Measurements from ENCODE around the gene PXN. TPM values are rescaled to one million over a fixed set of nuclear protein-coding genes. Genes with fewer than 3 reads are reported as not detected.

Gene PXN
- total RNA-seq, 6 experiments from 2014 or later: 15.1 to 32.6 (median 24.1) TPM

DNA sequence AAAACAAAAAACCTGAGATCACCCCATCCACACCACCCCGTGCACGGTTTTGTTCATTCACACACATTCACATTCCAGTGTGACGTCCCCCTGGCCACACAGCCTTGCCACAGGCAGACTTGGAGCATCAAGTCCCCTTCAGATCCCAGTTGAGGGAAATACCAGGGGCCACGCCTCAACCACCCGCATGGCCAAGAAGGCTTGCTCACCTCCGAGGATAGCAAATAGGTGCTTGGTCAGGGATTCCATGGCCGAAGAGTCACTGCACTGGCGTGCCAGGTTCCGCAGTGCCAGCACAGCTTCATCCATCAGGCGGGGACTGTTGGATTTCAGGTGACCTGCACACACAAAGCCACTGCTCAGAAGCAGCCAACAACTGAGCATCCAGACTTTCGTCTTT is 90.0 kb downstream of the PXN start:
- WGBS (ENCODE audit: insufficient coverage, low coverage, low lambda C conversion rate, missing lambda C conversion rate): 96% methylated on average over 10 of the region's 11 CpGs
- intact Hi-C loops (cut with DNase I): no loop called here
- Histone ChIP-seq H3K4me1 (no peaks in the 10 kb centered on the region), H3K4me3 (no peak overlapping the region), H3K36me3 (peaks cover 0 to 95% (median 58%) of the 10 kb centered on the region in 4 donors), H3K27me3 (no peaks in the 10 kb centered on the region), H3K9me3 (no peaks in the 10 kb centered on the region), H3K27ac (no peak overlapping the region)
- TF ChIP-seq CTCF (IDR thresholded peaks at IDR 0.05): no peak
- no peak for TF ChIP-seq POLR2A (IDR thresholded peaks at IDR 0.05)
- no peak for ATAC-seq
- no peak for DNase-seq

- intact Hi-C loops (cut with DNase I): no loop called here
- Histone ChIP-seq H3K9me3 (no peaks in the 10 kb centered on the region), H3K27ac (no peak overlapping the region), H3K27me3 (no peaks in the 10 kb centered on the region), H3K36me3 (peaks cover 0 to 97% (median 59%) of the 10 kb centered on the region in 4 donors), H3K4me1 (no peaks in the 10 kb centered on the region), H3K4me3 (no peak overlapping the region)
- 90% methylated on average over 5 of the region's 5 CpGs for WGBS (ENCODE audit: insufficient coverage, low coverage, low lambda C conversion rate, missing lambda C conversion rate)
- TF ChIP-seq POLR2A (IDR thresholded peaks at IDR 0.05) (no peak), CTCF (IDR thresholded peaks at IDR 0.05) (no peak)
- DNase-seq: no peak
- ATAC-seq: no peak
Observed at GRCh38 chr12:120175062-120175461, 90.5 kb downstream of the PXN start.

- intact Hi-C loops (cut with DNase I): no loop called here
- WGBS (ENCODE audit: insufficient coverage, low coverage, low lambda C conversion rate, missing lambda C conversion rate): 93% methylated on average over 3 of the region's 3 CpGs
Observed at GRCh38 chr12:120172053-120172452, 93.5 kb downstream of the PXN start.

DNA sequence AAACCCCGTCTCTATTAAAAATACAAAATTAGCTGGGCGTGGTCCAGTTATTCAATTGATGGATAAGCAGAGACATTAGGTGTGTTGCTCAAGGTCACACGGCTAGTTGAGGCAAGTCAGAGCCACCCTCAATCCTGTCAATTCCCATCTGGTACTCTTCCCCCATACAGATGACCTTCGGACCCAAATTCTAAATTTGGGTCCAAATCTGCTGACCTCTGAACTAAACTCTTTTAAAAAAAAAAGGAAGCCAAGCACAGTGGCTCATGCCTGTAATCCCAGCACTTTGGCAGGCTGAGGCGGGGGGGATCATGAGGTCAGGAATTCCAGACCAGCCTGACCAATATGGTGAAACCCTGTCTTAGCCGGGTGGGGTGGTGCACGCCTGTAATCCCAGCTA is 94.9 kb downstream of the PXN start:
- Histone ChIP-seq H3K9me3 (no peaks in the 10 kb centered on the region), H3K36me3 (peaks cover 0 to 78% (median 45%) of the 10 kb centered on the region in 4 donors), H3K4me3 (no peak overlapping the region), H3K4me1 (no peaks in the 10 kb centered on the region), H3K27me3 (no peaks in the 10 kb centered on the region), H3K27ac (no peak overlapping the region)
- ATAC-seq: peak in 1 of 4 donors; percentile 38
- no peak for TF ChIP-seq POLR2A (IDR thresholded peaks at IDR 0.05)
- TF ChIP-seq CTCF (IDR thresholded peaks at IDR 0.05): no peak
- WGBS (ENCODE audit: insufficient coverage, low coverage, low lambda C conversion rate, missing lambda C conversion rate): 47% methylated on average over 3 of the region's 7 CpGs
- DNase-seq: no peak
- intact Hi-C loops (cut with DNase I): no loop called here

More at GRCh38 chr12:120172053-120172452, 93.5 kb downstream of the PXN start:
- ATAC-seq (no peak), DNase-seq (no peak)
- no peaks in the 10 kb centered on the region for H3K27me3 ChIP-seq
- no peaks in the 10 kb centered on the region for H3K9me3 ChIP-seq
- H3K36me3 ChIP-seq: peaks cover 0 to 90% (median 53%) of the 10 kb centered on the region in 4 donors
- H3K4me1 ChIP-seq: no peaks in the 10 kb centered on the region
- no peak overlapping the region for H3K4me3 ChIP-seq
- no peak overlapping the region for H3K27ac ChIP-seq
- TF ChIP-seq POLR2A (IDR thresholded peaks at IDR 0.05) (no peak), CTCF (IDR thresholded peaks at IDR 0.05) (no peak)

- Histone ChIP-seq H3K36me3 (peaks cover 0 to 76% (median 45%) of the 10 kb centered on the region in 4 donors), H3K27me3 (no peaks in the 10 kb centered on the region), H3K4me1 (no peaks in the 10 kb centered on the region), H3K27ac (no peak overlapping the region), H3K9me3 (no peaks in the 10 kb centered on the region), H3K4me3 (no peak overlapping the region)
- no peak for ATAC-seq
- 100% methylated on average over 2 of the region's 2 CpGs for WGBS (ENCODE audit: insufficient coverage, low coverage, low lambda C conversion rate, missing lambda C conversion rate)
- no peak for TF ChIP-seq POLR2A (IDR thresholded peaks at IDR 0.05)
- no peak for DNase-seq
- intact Hi-C loops (cut with DNase I): no loop called here
Observed at GRCh38 chr12:120169946-120170345, 95.6 kb downstream of the PXN start.

Data from right lobe of liver (tissue), 6 donors.